ENCODE measurements around the gene EGLN2.
"Not testable (repeated sequence)": the region's sequence is repeated elsewhere in the genome, so short reads cannot be mapped to it uniquely, and the experiment has no call there.

Gene EGLN2

DNA sequence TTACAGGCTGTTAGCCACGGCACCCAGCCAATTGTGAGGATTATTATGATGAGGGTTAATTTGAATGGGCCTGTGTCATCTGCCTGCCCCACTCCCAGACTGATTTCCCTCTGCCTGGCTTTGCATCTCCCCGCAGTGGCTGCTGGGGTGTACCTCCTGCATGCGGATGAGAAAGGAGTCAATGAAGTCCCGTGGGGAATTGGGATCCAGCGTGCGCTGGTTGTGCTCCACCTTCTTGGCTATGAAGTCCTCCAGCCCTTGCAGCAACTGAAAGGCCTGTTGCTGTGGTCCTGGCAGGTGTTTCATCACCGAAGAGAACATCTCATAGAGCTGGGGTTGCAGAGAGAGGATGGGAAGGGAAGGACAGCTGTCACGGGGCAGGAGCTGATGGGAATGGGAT lies 47.7 kb downstream of the EGLN2 start:
- not testable (repeated sequence) for DNase-seq (ENCODE audit: low read depth)

DNA sequence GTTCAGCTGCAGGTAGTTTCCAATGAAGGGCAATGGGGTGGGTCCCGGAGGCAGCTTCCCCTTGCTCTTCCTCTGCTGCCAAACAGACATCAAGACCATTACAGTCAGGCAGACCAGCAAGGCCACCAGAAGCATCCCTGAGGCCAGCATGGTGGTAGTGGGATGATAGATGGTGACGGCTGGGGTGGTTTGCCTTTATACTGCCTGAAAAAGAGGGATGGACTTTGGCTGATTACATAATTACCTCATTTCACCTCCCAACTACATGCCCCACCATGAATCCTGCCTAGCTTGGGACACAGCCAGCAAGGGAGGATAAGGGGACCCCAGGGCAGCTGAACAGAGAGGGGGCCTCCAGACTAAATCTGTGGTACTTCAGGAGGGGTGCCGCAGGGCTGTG lies 51.3 kb downstream of the EGLN2 start, which contains the start of gene CYP2A6:
Gene CYP2A6 (minus strand): TSS at position 171 of the 400 bp plus-strand sequence. CDS start 21 bp downstream, at position 150.
- DNase-seq (ENCODE audit: low read depth), result not testable (repeated sequence)

- DNase-seq (ENCODE audit: low read depth), result not testable (repeated sequence)
These were observed 53.6 kb downstream of the EGLN2 start for GRCh38 chr19:40852467-40853152.
